ENCODE results near the gene CCDC88B. TPM values are rescaled to one million over a fixed set of nuclear protein-coding genes. Genes with fewer than 3 reads are reported as not detected.
"Not testable (repeated sequence)": the region's sequence is repeated elsewhere in the genome, so short reads cannot be mapped to it uniquely, and the experiment has no call there.

Gene CCDC88B
- total RNA-seq, 1 experiment from 2014 or later, result 14.7 TPM

DNA sequence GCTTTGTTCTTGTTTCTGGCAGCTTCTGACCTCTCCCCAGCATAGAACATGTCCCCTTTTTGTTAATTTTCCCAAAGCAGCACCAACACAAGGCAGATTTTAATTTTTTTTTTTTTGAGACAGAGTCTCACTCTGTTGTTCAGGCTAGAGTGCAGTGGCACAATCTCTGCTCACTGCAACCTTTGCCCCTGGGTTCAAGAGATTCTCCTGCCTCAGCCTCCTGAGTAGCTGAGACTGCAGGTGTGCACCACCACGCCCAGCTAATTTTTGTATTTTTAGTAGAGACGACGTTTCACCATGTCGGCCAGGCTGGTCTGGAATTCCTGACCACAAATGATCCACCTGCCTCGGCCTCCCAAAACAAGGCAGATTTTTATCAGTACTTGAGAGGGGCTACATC lies 32.2 kb upstream of the CCDC88B start:
- H3K4me2 ChIP-seq (ENCODE audit: low read length), result 0 out of 2 replicates have a peak overlapping the region, but pooled peaks have one; percentile 98

DNA sequence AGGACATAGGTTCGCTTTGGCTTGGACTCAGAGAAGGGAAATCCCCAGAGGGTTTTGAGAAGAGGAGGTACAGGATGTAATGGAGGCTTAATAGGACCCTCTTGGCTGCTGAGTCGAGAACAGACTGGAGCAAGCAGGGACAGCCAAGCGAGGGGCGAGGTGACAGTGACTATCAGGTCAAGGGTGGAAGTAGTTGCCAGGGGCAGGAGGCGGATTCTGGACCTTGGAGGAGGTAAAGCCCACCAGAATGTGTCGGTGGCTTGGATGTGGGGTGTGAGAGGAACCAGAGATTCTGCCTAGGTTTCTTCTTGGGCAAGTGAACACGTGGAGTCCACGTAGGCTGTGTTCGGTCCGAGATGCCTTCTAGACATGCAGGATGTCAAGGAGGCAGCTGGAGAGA lies 27.1 kb upstream of the CCDC88B start:
- intact Hi-C loops (cut with micrococcal nuclease), result no loop called here
- Histone ChIP-seq H3K9me2 (ENCODE audit: insufficient read depth) (no peaks in the 10 kb centered on the region), H3K4me1 (ENCODE audit: control insufficient read depth in 1 of 2, insufficient read depth in 2 of 2, low read length in 2 of 2) (peaks cover 5 to 26% of the 10 kb centered on the region in 2 experiments; a peak in 2 of 4 replicates), H3K27ac (ENCODE audit: low read depth, low read length) (no peak overlapping the region; the same call in 1 of the 2 replicates), H3K9me3 (ENCODE audit: control insufficient read depth in 1 of 2, insufficient read depth in 1 of 2, low read depth in 1 of 2, low read length in 2 of 2) (no peaks in the 10 kb centered on the region), H3K9ac (ENCODE audit: low read length) (no peak overlapping the region), H3K4me3 (replicated peaks in 1 of 2; ENCODE audit: low read depth in 1 of 2, low read length in 2 of 2) (no peak overlapping the region), H3K79me2 (ENCODE audit: insufficient read depth, low read length) (peaks cover 35% of the 10 kb centered on the region), H3K27me3 (ENCODE audit: insufficient read depth, low read length) (no peaks in the 10 kb centered on the region), H3K36me3 (ENCODE audit: control insufficient read depth in 1 of 2, insufficient read depth in 2 of 2, low read length in 2 of 2) (peaks cover 0 to 25% of the 10 kb centered on the region in 2 experiments; a peak in 2 of 4 replicates), H2AFZ (ENCODE audit: low read depth, low read length, poor library complexity, severe bottlenecking) (no peak overlapping the region), H3K4me2 (ENCODE audit: low read length) (no peak overlapping the region), H4K20me1 (ENCODE audit: insufficient read depth) (no peaks in the 10 kb centered on the region)
- ChIA-PET CTCF (interaction anchor here (2.4 kb wide), 1 partner anchor 19 kb away, joined by 8 read pairs; no protein-coding TSS in a partner anchor), RAD21 (ENCODE audit: low non-redundant PET in 1 of 2, low total read pairs in 2 of 2, uncharacterized antibody in 2 of 2, unreplicated experiment in 2 of 2) (no interaction called here), POLR2A (interaction anchor here (0.9 to 2.0 kb wide), 3 partner anchors 12 to 43 kb away, joined by 3 to 6 read pairs (median 3); no protein-coding TSS in a partner anchor)
- no peak for TF ChIP-seq JUND (IDR thresholded peaks at IDR 0.05)
- no peak for TF ChIP-seq EZH2phosphoT487 (IDR thresholded peaks at IDR 0.05; ENCODE audit: borderline replicate concordance)
- no peak for TF ChIP-seq EZH2 (IDR thresholded peaks at IDR 0.05)
- no peak for TF ChIP-seq CEBPB (IDR thresholded peaks at IDR 0.05; ENCODE audit: low read depth)
- TF ChIP-seq FOSL1 (IDR thresholded peaks at IDR 0.05; ENCODE audit: low read depth), result no peak
- no peak for TF ChIP-seq CBX3 (IDR thresholded peaks at IDR 0.05; ENCODE audit: low read depth)
- no peak for TF ChIP-seq SP1 (IDR thresholded peaks at IDR 0.05; ENCODE audit: low read depth)
- TF ChIP-seq, protein P1, sequence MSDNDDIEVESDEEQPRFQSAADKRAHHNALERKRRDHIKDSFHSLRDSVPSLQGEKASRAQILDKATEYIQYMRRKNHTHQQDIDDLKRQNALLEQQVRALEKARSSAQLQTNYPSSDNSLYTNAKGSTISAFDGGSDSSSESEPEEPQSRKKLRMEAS (IDR thresholded peaks at IDR 0.05), result no peak
- TF ChIP-seq ATF3 (IDR thresholded peaks at IDR 0.05), result no peak
- TF ChIP-seq SIN3A (IDR thresholded peaks at IDR 0.05; ENCODE audit: low read depth), result no peak
- TF ChIP-seq, protein P2, sequence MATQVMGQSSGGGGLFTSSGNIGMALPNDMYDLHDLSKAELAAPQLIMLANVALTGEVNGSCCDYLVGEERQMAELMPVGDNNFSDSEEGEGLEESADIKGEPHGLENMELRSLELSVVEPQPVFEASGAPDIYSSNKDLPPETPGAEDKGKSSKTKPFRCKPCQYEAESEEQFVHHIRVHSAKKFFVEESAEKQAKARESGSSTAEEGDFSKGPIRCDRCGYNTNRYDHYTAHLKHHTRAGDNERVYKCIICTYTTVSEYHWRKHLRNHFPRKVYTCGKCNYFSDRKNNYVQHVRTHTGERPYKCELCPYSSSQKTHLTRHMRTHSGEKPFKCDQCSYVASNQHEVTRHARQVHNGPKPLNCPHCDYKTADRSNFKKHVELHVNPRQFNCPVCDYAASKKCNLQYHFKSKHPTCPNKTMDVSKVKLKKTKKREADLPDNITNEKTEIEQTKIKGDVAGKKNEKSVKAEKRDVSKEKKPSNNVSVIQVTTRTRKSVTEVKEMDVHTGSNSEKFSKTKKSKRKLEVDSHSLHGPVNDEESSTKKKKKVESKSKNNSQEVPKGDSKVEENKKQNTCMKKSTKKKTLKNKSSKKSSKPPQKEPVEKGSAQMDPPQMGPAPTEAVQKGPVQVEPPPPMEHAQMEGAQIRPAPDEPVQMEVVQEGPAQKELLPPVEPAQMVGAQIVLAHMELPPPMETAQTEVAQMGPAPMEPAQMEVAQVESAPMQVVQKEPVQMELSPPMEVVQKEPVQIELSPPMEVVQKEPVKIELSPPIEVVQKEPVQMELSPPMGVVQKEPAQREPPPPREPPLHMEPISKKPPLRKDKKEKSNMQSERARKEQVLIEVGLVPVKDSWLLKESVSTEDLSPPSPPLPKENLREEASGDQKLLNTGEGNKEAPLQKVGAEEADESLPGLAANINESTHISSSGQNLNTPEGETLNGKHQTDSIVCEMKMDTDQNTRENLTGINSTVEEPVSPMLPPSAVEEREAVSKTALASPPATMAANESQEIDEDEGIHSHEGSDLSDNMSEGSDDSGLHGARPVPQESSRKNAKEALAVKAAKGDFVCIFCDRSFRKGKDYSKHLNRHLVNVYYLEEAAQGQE (IDR thresholded peaks at IDR 0.05; ENCODE audit: low read depth), result no peak
- ATAC-seq, result no peak
- no peak for DNase-seq (ENCODE audit: low read depth, low spot score)
- no TSS peak for BruUV-seq (replicated peaks)

More for the DNA sequence above, 32.2 kb upstream of the CCDC88B start:
- RAD21 ChIA-PET (ENCODE audit: low non-redundant PET in 1 of 2, low total read pairs in 2 of 2, uncharacterized antibody in 2 of 2, unreplicated experiment in 2 of 2), result interaction anchor here in 1 of 2 experiments (0.9 kb wide), 1 partner anchor 47 kb away, joined by 4 read pairs; no protein-coding TSS in a partner anchor
- ATAC-seq; H3K36me3 ChIP-seq (ENCODE audit: control insufficient read depth in 1 of 2, insufficient read depth in 2 of 2, low read length in 2 of 2); BruUV-seq (replicated peaks); H3K4me3 ChIP-seq (replicated peaks in 1 of 2; ENCODE audit: low read depth in 1 of 2, low read length in 2 of 2); H4K20me1 ChIP-seq (ENCODE audit: insufficient read depth); H3K9me2 ChIP-seq (ENCODE audit: insufficient read depth); H2AFZ ChIP-seq (ENCODE audit: low read depth, low read length, poor library complexity, severe bottlenecking); H3K27me3 ChIP-seq (ENCODE audit: insufficient read depth, low read length); DNase-seq (ENCODE audit: low read depth, low spot score); H3K9ac ChIP-seq (ENCODE audit: low read length); H3K9me3 ChIP-seq (ENCODE audit: control insufficient read depth in 1 of 2, insufficient read depth in 1 of 2, low read depth in 1 of 2, low read length in 2 of 2): not testable (repeated sequence)
- intact Hi-C loops (cut with micrococcal nuclease), result loop anchor here (5.0 kb wide), 1 partner anchor 35 kb away; the partner anchor contains the start of gene CCDC88B
- Histone ChIP-seq H3K27ac (ENCODE audit: low read depth, low read length) (peak overlapping the region; percentile 96; the same call in 1 of the 2 replicates), H3K79me2 (ENCODE audit: insufficient read depth, low read length) (peaks cover 40% of the 10 kb centered on the region), H3K4me1 (ENCODE audit: control insufficient read depth in 1 of 2, insufficient read depth in 2 of 2, low read length in 2 of 2) (peaks cover 12 to 37% of the 10 kb centered on the region in 2 experiments; a peak in 3 of 4 replicates)
- CTCF ChIA-PET, result interaction anchor here (1.6 kb wide), 1 partner anchor 10 kb away, joined by 5 read pairs; the partner anchor contains the start of genes PRDX5 and TRMT112
- POLR2A ChIA-PET, result interaction anchor here (0.7 to 5.5 kb wide), 4 partner anchors 10 to 65 kb away, joined by 3 to 30 read pairs (median 4); partner anchors contain the start of genes PRDX5 and TRMT112

Data from HCT116 (cell line).